Neuronal stem cell (in vitro differentiated cells): ENCODE results near the gene TTC38.

Experiments used
- DNase-seq: peaks from one replicate; pipeline ENCODE4 v3.0.0-alpha.2; 2013; ENCODE audit warnings: low spot score
- H2AFZ ChIP-seq: one replicate; pipeline ENCODE4 v1.6.1; 2013; ENCODE audit warnings: mild to moderate bottlenecking, low read length, inconsistent platforms
- H2AK5ac ChIP-seq: 2 replicates; pipeline ENCODE4 v1.6.1; 2013; ENCODE audit warnings: low read depth, mild to moderate bottlenecking, inconsistent platforms, low read length, moderate library complexity, mixed read lengths
- H2BK120ac ChIP-seq: 2 replicates; pipeline ENCODE4 v1.6.1; 2013; ENCODE audit warnings: low read depth, mild to moderate bottlenecking, inconsistent platforms, low read length, moderate library complexity, mixed read lengths
- H2BK12ac ChIP-seq: one replicate; pipeline ENCODE4 v1.6.1; 2013; ENCODE audit warnings: low read length, inconsistent platforms
- H2BK15ac ChIP-seq: 2 replicates; pipeline ENCODE4 v1.6.1; 2013; ENCODE audit warnings: mild to moderate bottlenecking, low read length, inconsistent platforms, mixed read lengths
- H2BK5ac ChIP-seq: one replicate; pipeline ENCODE4 v1.6.1; 2013; ENCODE audit warnings: inconsistent platforms, mild to moderate bottlenecking, low read length, moderate library complexity
- H3K14ac ChIP-seq: one replicate; pipeline ENCODE4 v1.6.1; 2013; ENCODE audit warnings: low read length, inconsistent platforms
- H3K18ac ChIP-seq: 2 replicates; pipeline ENCODE4 v1.6.1; 2013; ENCODE audit warnings: low read length, inconsistent platforms
- H3K23ac ChIP-seq: 2 replicates; pipeline ENCODE4 v1.6.1; 2013; ENCODE audit warnings: low read depth, mild to moderate bottlenecking, mixed read lengths, low read length, inconsistent platforms; ENCODE audit not compliant: poor library complexity
- H3K27ac ChIP-seq: replicated peaks from 3 replicates; pipeline ENCODE4 v1.5.1; 2013; ENCODE audit warnings: low read length, inconsistent platforms
- H3K27me3 ChIP-seq, 3 experiments: 2 replicates each; pipeline ENCODE4 v1.6.1; 2013; ENCODE audit warnings: low read length in 3 of 3, mild to moderate bottlenecking in 2 of 3, inconsistent platforms in 1 of 3, low read depth in 1 of 3, mixed read lengths in 1 of 3, moderate library complexity in 1 of 3; ENCODE audit not compliant: control insufficient read depth in 3 of 3, insufficient read depth in 3 of 3
- H3K36me3 ChIP-seq, 2 donors: replicated peaks in 1 of 2; 2 replicates each; pipeline ENCODE4 v1.6.1; 2013; ENCODE audit warnings: low read length in 2 of 2; ENCODE audit not compliant: control insufficient read depth in 2 of 2, insufficient read depth in 2 of 2
- H3K4ac ChIP-seq: 2 replicates; pipeline ENCODE4 v1.6.1; 2013; ENCODE audit warnings: inconsistent platforms, mild to moderate bottlenecking, low read length, moderate library complexity
- H3K4me1 ChIP-seq, 2 donors: 1 replicate in 1 of 2; 2 replicates in 1 of 2; pipeline ENCODE4 v1.6.1; 2013; ENCODE audit warnings: low read length in 2 of 2, low read depth in 1 of 2; ENCODE audit not compliant: control insufficient read depth in 2 of 2, insufficient read depth in 1 of 2
- H3K4me2 ChIP-seq: one replicate; pipeline ENCODE4 v1.6.1; 2013; ENCODE audit warnings: mild to moderate bottlenecking, low read length, inconsistent platforms; ENCODE audit not compliant: insufficient read depth, poor library complexity, severe bottlenecking
- H3K4me3 ChIP-seq, 2 donors: 2 replicates each; pipeline ENCODE4 v1.5.1; 2013; ENCODE audit warnings: low read length in 2 of 2, mild to moderate bottlenecking in 2 of 2, inconsistent platforms in 1 of 2, moderate library complexity in 1 of 2
- H3K79me1 ChIP-seq: one replicate; pipeline ENCODE4 v1.6.1; 2013; ENCODE audit warnings: low read depth, mild to moderate bottlenecking, inconsistent platforms, low read length, moderate library complexity
- H3K9ac ChIP-seq: one replicate; pipeline ENCODE4 v1.6.1; 2013; ENCODE audit warnings: mild to moderate bottlenecking, low read depth, low read length, inconsistent platforms; ENCODE audit not compliant: poor library complexity
- H3K9me3 ChIP-seq, 2 donors: replicated peaks in 1 of 2; 2 replicates each; pipeline versions ENCODE3 to v1.6.1; 2013; ENCODE audit warnings: low read length in 2 of 2, mild to moderate bottlenecking in 2 of 2, inconsistent platforms in 1 of 2, low read depth in 1 of 2, mixed read lengths in 1 of 2, moderate library complexity in 1 of 2; ENCODE audit not compliant: control insufficient read depth in 2 of 2, insufficient read depth in 1 of 2
- H4K8ac ChIP-seq: one replicate; pipeline ENCODE4 v1.6.1; 2013; ENCODE audit warnings: low read depth, mild to moderate bottlenecking, inconsistent platforms, low read length, moderate library complexity
- H4K91ac ChIP-seq: one replicate; pipeline ENCODE4 v1.6.1; 2013; ENCODE audit warnings: low read length, low read depth, mild to moderate bottlenecking, inconsistent platforms; ENCODE audit not compliant: poor library complexity
- WGBS, 2 donors: extraction: QIAGEN DNeasy Blood & Tissue Kit; methylation state at CpG; one replicate each; pipeline ENCODE4 v1.1.7; 2013; ENCODE audit warnings: missing lambda C conversion rate in 2 of 2, mixed read lengths in 1 of 2; ENCODE audit not compliant: insufficient read length in 2 of 2, insufficient replicate concordance in 1 of 2; ENCODE audit errors: extremely low coverage in 2 of 2; 5-methylcytosine and 5-hydroxymethylcytosine counted together

The TTC38 gene

DNA sequence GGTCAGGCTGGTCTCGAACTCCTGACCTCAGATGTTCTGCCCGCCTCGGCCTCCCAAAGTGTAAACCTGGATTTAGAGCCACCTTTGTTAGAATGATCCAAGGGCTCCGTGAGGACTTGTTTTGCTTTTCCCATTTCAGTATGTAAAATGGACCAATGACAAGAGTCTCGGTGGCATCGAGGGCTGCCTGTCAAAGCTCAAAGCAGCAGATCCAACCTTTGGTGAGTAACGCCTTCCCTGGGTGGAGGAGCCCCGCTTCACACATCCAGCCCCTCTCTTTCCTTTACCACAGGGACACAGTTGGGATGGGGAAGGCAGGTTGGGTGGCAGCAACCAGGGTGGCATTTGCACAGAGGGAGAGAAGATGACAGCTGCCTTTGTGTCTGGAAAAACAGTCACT is 4.4 kb downstream of the TTC38 start:
- Histone ChIP-seq H3K27ac (no peak overlapping the region), H3K18ac (no peak overlapping the region), H3K4me2 (no peak overlapping the region), H3K9ac (no peak overlapping the region), H3K79me1 (no peaks in the 10 kb centered on the region), H2AK5ac (no peak overlapping the region), H4K91ac (no peak overlapping the region), H3K36me3 (peaks cover 17 to 66% of the 10 kb centered on the region in 2 donors), H2BK12ac (no peak overlapping the region), H4K8ac (no peak overlapping the region), H3K23ac (no peak overlapping the region), H3K4me1 (peaks cover 0 to 4% of the 10 kb centered on the region in 2 donors), H3K4ac (no peak overlapping the region), H3K14ac (no peak overlapping the region), H2AFZ (no peak overlapping the region), H2BK120ac (no peak overlapping the region), H3K4me3 (no peak overlapping the region), H3K27me3 (peaks cover 0 to 4% (median 0%) of the 10 kb centered on the region in 3 experiments), H2BK15ac (no peak overlapping the region), H2BK5ac (no peak overlapping the region), H3K9me3 (peaks cover 0 to 8% of the 10 kb centered on the region in 2 donors)
- DNase-seq = no peak
- no CpG with 5 or more reads among the region's 8 CpGs for WGBS, 2 donors

DNA sequence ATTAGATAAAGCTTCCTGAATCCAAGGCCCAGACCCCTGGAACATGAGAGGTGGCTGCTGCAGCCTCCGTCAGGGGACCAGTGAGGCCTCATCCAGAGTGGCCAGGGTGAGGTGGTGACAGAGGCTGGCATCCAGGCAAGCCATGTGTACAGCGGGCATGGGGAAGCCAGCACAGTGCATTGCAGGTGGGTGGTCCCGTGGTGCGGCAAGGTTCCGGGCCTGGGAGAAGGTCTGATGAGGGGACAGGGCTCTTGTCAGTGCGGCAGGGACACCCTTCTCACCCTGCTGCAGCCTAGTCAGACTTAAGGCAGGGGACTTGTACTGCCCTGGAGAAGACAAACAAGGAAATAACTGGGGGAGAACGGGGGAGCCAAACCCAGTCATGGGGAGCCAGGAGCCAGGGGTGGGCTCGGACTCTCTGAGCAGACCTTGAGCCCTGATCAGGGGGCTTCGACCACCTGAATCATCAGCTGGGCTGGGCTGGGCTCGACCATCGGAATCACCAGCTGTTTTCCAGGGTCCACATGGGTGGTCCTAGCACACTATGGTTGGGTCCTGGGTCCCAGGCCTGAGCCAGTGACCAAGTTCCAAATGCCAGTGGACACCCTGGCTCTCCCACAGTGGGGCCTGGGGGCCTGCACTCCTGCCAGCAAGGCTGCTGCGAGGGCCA is 5.1 kb downstream of the TTC38 start:
- WGBS, 2 donors = no CpG with 5 or more reads among the region's 12 CpGs
- Histone ChIP-seq H3K4me2 (no peak overlapping the region), H2BK12ac (no peak overlapping the region), H3K18ac (no peak overlapping the region), H2AK5ac (peak overlapping the region; percentile 60), H3K9ac (no peak overlapping the region), H4K91ac (no peak overlapping the region), H3K36me3 (peaks cover 17 to 70% of the 10 kb centered on the region in 2 donors), H2BK15ac (no peak overlapping the region), H3K23ac (peak overlapping the region; percentile 61), H3K79me1 (no peaks in the 10 kb centered on the region), H2AFZ (no peak overlapping the region), H3K27me3 (no peaks in the 10 kb centered on the region), H3K27ac (no peak overlapping the region), H3K14ac (no peak overlapping the region), H4K8ac (no peak overlapping the region), H2BK120ac (no peak overlapping the region), H2BK5ac (no peak overlapping the region), H3K4me3 (no peak overlapping the region), H3K4ac (no peak overlapping the region), H3K9me3 (peaks cover 1 to 8% of the 10 kb centered on the region in 2 donors), H3K4me1 (peaks cover 0 to 2% of the 10 kb centered on the region in 2 donors)
- no peak for DNase-seq

DNA sequence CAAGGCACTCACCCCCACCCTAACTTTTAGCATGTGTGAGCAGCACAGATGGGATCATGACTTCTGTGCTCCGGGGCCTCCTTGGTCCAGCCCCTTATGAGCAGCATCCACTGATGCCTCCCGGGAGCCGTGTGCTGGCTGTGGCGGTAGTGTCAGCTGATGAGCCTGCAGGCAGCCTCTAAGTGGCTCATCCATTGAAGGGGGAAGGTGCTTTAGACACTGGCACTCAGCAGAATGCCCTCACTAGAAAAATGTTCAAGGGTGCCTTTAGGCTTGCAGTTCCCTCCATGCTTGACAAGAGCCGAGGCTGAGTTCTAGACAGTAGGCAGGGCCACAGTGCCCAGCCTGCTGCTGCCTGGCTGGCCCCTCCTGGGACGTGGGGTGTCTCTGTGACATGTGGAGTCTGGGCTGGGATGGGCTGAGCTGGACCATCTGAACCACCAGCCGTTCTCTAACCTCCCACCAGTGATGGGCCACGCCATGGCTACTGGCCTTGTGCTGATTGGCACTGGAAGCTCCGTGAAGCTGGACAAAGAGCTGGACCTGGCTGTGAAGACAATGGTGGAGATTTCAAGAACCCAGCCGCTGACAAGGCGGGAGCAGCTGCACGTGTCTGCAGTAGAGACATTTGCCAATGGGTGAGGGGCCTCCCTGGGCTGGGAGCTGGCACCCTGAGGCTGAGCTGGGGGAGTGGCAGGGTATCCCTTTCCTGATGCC is 5.8 kb downstream of the TTC38 start:
- H2BK15ac ChIP-seq = no peak overlapping the region
- peak overlapping the region in 1 of 2 donors; percentile 25 for H3K4me3 ChIP-seq
- no peaks in the 10 kb centered on the region for H3K27me3 ChIP-seq
- peaks cover 21 to 77% of the 10 kb centered on the region in 2 donors for H3K36me3 ChIP-seq
- no peak overlapping the region for H3K4ac ChIP-seq
- no peak overlapping the region for H3K14ac ChIP-seq
- peaks cover 2 to 8% of the 10 kb centered on the region in 2 donors for H3K9me3 ChIP-seq
- no CpG with 5 or more reads among the region's 12 CpGs for WGBS, 2 donors
- DNase-seq = no peak
- no peak overlapping the region for H3K27ac ChIP-seq
- H4K91ac ChIP-seq = no peak overlapping the region
- H3K4me1 ChIP-seq = no peaks in the 10 kb centered on the region
- no peak overlapping the region for H2BK120ac ChIP-seq
- H3K23ac ChIP-seq = peak overlapping the region; percentile 61
- H3K9ac ChIP-seq = no peak overlapping the region
- no peak overlapping the region for H2AFZ ChIP-seq
- no peak overlapping the region for H2AK5ac ChIP-seq
- H2BK5ac ChIP-seq = peak overlapping the region; percentile 59
- H2BK12ac ChIP-seq = no peak overlapping the region
- H3K79me1 ChIP-seq = no peaks in the 10 kb centered on the region
- no peak overlapping the region for H4K8ac ChIP-seq
- no peak overlapping the region for H3K18ac ChIP-seq
- H3K4me2 ChIP-seq = no peak overlapping the region

DNA sequence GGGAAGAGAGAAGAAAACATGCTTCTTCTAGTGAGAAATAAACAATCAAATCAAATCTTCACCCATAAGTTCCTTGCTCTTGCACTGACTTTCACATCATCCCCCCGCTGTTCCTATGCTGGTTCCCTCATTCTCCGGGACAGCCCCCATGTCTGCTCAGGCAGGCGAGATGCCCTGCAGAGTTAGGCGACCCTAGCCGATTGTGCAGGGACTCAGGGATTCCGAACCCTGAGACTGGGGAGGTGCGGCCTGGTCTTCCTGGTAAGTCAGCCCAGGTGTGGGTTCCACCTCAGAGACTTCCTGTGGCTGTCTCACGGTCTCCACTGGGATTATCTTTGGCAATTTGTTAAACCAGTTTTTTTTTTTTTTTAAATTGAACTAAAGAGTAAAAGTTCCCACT is 6.6 kb downstream of the TTC38 start:
- H3K9me3 ChIP-seq = peaks cover 2 to 8% of the 10 kb centered on the region in 2 donors
- no peak overlapping the region for H3K4me3 ChIP-seq
- H3K14ac ChIP-seq = no peak overlapping the region
- no peak overlapping the region for H2BK12ac ChIP-seq
- H2BK15ac ChIP-seq = no peak overlapping the region
- no peak for DNase-seq
- H3K79me1 ChIP-seq = no peaks in the 10 kb centered on the region
- H3K4me2 ChIP-seq = no peak overlapping the region
- no peak overlapping the region for H4K91ac ChIP-seq
- no peaks in the 10 kb centered on the region for H3K4me1 ChIP-seq
- no peak overlapping the region for H3K9ac ChIP-seq
- no peak overlapping the region for H3K23ac ChIP-seq
- H2AFZ ChIP-seq = no peak overlapping the region
- H3K27ac ChIP-seq = no peak overlapping the region
- no peak overlapping the region for H2BK5ac ChIP-seq
- H3K27me3 ChIP-seq = no peaks in the 10 kb centered on the region
- no peak overlapping the region for H3K4ac ChIP-seq
- no peak overlapping the region for H4K8ac ChIP-seq
- H2AK5ac ChIP-seq = no peak overlapping the region
- H2BK120ac ChIP-seq = no peak overlapping the region
- peaks cover 23 to 80% of the 10 kb centered on the region in 2 donors for H3K36me3 ChIP-seq
- no CpG with 5 or more reads among the region's 8 CpGs for WGBS, 2 donors
- H3K18ac ChIP-seq = no peak overlapping the region
